IPS DF 6.9 (cell line): Measurements from ENCODE around the gene NOC2L.
"Not testable (repeated sequence)": the region's sequence is repeated elsewhere in the genome, so short reads cannot be mapped to it uniquely, and the experiment has no call there.

ENCODE experiments used
- DNase-seq: peaks from one replicate; pipeline ENCODE4 v3.0.0-alpha.2; 2013; ENCODE audit warnings: low read depth, low spot score
- H3K27ac ChIP-seq: one replicate; pipeline ENCODE4 v1.5.1; 2013; ENCODE audit warnings: low read length, control low read depth
- H3K27me3 ChIP-seq: 2 replicates; pipeline ENCODE4 v1.6.1; 2013; ENCODE audit warnings: mild to moderate bottlenecking, low read length; ENCODE audit not compliant: control insufficient read depth, insufficient read depth
- H3K36me3 ChIP-seq: 2 replicates; pipeline ENCODE4 v1.6.1; 2013; ENCODE audit warnings: low read length; ENCODE audit not compliant: control insufficient read depth, insufficient read depth
- H3K4me1 ChIP-seq: 2 replicates; pipeline ENCODE4 v1.6.1; 2013; ENCODE audit warnings: low read length; ENCODE audit not compliant: control insufficient read depth, insufficient read depth
- H3K4me3 ChIP-seq: 2 replicates; pipeline ENCODE4 v1.5.1; 2013; ENCODE audit warnings: mild to moderate bottlenecking, low read length
- H3K9me3 ChIP-seq: 2 replicates; pipeline ENCODE4 v1.6.1; 2013; ENCODE audit warnings: low read length, inconsistent platforms; ENCODE audit not compliant: control insufficient read depth, insufficient read depth
- WGBS: extraction: QIAGEN DNeasy Blood & Tissue Kit; methylation state at CpG from one replicate; pipeline ENCODE4 v1.1.7; 2013; ENCODE audit warnings: mixed read lengths, missing lambda C conversion rate; ENCODE audit not compliant: insufficient read length, insufficient coverage; 5-methylcytosine and 5-hydroxymethylcytosine counted together

The NOC2L gene

GRCh38 chr1:950268-950667 lies 8.8 kb downstream of the NOC2L start:
- WGBS, result no CpG with 5 or more reads among the region's 9 CpGs
- Histone ChIP-seq H3K4me3 (no peak overlapping the region), H3K36me3 (peaks cover 62% of the 10 kb centered on the region), H3K4me1 (no peaks in the 10 kb centered on the region), H3K9me3 (no peaks in the 10 kb centered on the region), H3K27me3 (no peaks in the 10 kb centered on the region), H3K27ac (no peak overlapping the region)
- DNase-seq, result no peak

- no CpG with 5 or more reads among the region's 15 CpGs for WGBS
- no peak for DNase-seq
- no peaks in the 10 kb centered on the region for H3K9me3 ChIP-seq
- H3K4me3 ChIP-seq, result no peak overlapping the region
- peaks cover 47% of the 10 kb centered on the region for H3K36me3 ChIP-seq
- H3K27ac ChIP-seq, result no peak overlapping the region
- peaks cover 3% of the 10 kb centered on the region; the same call in 1 of the 2 replicates for H3K4me1 ChIP-seq
- H3K27me3 ChIP-seq, result peaks cover under 1% of the 10 kb centered on the region; the same call in 1 of the 2 replicates
These were observed 11.1 kb downstream of the NOC2L start for GRCh38 chr1:947958-948357.

DNA sequence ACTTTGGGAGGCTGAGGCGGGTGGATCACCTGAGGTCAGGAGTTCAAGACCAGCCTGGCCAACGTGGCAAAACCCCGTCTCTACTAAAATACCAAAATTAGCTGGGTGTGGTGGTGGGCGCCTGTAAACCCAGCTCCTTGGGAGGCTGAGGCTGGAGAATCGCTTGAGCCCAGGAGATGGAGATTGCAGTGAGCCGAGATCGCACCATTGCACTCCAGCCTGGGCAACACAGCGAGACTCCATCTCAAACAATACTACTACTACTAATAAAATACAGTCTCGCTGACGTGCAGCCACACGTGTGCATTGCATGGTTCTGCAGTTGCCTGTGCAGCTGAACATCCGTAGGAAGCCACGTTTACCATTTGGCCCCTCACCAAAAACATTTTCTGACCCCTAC lies 12.2 kb downstream of the NOC2L start:
- peaks cover 35% of the 10 kb centered on the region for H3K36me3 ChIP-seq
- not testable (repeated sequence) for H3K4me3 ChIP-seq, H3K27ac ChIP-seq, DNase-seq, H3K27me3 ChIP-seq, H3K4me1 ChIP-seq, H3K9me3 ChIP-seq
- no CpG with 5 or more reads among the region's 13 CpGs for WGBS

DNA sequence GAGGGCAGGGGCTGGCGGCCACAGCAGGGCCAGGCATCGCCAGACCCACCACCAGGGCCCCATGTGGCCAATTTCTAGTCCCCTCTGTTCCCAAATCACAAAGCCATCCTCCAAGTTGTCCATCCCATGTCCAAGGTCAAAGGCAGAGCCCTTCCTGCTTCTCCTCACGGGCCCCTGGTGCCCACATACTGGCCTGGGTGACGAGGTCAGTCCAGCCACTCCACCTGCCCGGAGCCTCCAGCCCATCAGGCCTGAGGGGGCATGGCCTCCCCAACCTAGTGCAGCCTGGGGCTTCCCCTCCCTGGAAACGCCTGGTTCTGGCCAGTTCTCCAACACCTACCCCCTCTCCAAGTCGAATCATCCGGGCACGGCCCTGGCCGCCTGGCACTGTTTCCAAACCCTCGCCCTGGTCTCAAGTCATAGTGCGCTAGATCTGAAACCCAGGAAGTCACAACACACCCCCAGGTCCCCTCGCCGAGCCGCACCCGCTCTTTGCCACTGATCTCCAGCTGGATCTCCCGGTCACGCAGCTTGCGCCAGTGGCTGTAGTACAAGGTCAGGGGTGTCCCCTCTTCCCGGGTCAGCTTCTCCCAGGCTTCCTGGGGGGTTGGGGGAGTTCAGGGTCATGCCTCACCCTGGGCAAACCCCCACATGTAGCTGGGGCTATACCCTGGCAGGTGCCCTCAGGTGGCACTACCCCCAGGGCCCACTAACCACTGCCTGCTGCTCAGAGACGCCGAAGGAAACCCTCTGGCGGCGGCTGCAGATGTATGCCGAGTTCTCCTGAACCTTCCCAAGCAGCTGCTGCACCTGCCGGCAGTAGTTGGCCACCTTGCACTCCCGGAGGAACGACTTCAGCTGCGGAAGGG lies 13.1 kb downstream of the NOC2L start:
- no peak overlapping the region for H3K27ac ChIP-seq
- H3K36me3 ChIP-seq, result peaks cover 33% of the 10 kb centered on the region
- H3K9me3 ChIP-seq, result no peaks in the 10 kb centered on the region
- H3K27me3 ChIP-seq, result peaks cover 10% of the 10 kb centered on the region; the same call in 1 of the 2 replicates
- H3K4me1 ChIP-seq, result peaks cover 7% of the 10 kb centered on the region
- no peak for DNase-seq
- H3K4me3 ChIP-seq, result no peak overlapping the region
- WGBS, result no CpG with 5 or more reads among the region's 29 CpGs

DNA sequence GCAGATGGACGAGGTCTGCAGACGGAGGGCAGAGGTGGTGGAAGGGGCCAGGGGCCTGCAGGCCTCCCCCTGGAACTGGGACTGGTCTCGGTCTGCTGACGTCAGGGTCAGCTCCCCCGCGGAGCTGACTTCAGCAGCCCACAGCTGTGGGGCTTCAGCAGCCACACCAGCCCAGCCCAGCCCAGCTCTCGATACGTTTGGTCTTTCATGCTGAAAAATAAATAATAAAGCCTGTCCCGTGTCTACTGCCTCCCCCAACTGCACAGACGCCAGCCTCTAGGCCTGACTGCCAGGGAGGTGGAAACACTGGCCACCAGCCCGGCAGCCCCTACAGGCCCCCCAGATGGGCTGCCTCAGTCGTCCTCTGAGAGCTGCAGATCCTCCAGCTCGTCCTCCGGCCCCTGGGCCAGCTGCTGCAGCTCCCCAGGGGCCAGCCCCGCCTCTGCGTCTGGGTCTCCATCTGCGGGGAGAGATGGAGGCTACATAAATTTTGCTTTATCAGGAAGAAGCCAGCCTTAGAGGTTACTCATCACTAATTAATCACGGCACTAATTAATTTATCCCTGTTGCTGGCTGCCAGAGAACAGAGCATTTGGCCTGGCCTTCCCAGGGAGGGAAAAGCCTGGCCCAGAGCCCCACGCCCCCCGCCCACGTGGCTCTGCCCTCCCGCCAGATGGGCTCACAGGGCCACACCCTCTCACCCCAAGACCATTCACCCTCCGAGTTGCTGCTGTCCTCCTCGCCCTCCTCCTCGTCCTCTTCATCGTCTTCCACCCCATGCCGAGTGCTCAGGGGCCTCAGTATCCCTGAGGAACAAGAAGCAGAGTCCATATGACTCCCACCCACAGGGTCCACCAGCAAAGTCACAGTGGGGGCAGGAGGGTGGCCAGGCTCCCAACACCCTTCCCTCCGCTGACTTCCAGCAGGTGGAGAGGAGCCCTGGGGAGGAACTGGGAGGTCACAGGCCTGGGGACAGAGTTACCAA lies 14.4 kb downstream of the NOC2L start:
- peaks cover 12% of the 10 kb centered on the region for H3K4me1 ChIP-seq

GRCh38 chr1:943545-944340 lies 15.3 kb downstream of the NOC2L start:
- Histone ChIP-seq H3K4me1 (peaks cover 12% of the 10 kb centered on the region), H3K27ac (no peak overlapping the region), H3K9me3 (no peaks in the 10 kb centered on the region), H3K4me3 (no peak overlapping the region), H3K27me3 (peaks cover 29% of the 10 kb centered on the region), H3K36me3 (peaks cover 22% of the 10 kb centered on the region; the same call in 1 of the 2 replicates)
- whole genome bisulfite sequencing, result no CpG with 5 or more reads among the region's 27 CpGs
- no peak for DNase-seq

More for the DNA sequence above, 14.4 kb downstream of the NOC2L start:
- Histone ChIP-seq H3K4me3 (no peak overlapping the region), H3K36me3 (peaks cover 24% of the 10 kb centered on the region; the same call in 1 of the 2 replicates), H3K9me3 (no peaks in the 10 kb centered on the region), H3K27me3 (peaks cover 21% of the 10 kb centered on the region; the same call in 1 of the 2 replicates), H3K27ac (no peak overlapping the region)
- no peak for DNase-seq
- WGBS, result no CpG with 5 or more reads among the region's 28 CpGs

GRCh38 chr1:942864-943533 lies 16.1 kb downstream of the NOC2L start:
- H3K36me3 ChIP-seq, result peaks cover 15% of the 10 kb centered on the region; the same call in 1 of the 2 replicates
- peaks cover 12% of the 10 kb centered on the region for H3K4me1 ChIP-seq
- no peak for DNase-seq
- no CpG with 5 or more reads among the region's 27 CpGs for WGBS
- H3K4me3 ChIP-seq, result peak overlapping the region; percentile 36; the same call in 1 of the 2 replicates
- no peaks in the 10 kb centered on the region for H3K9me3 ChIP-seq
- peaks cover 31% of the 10 kb centered on the region for H3K27me3 ChIP-seq
- no peak overlapping the region for H3K27ac ChIP-seq

- Histone ChIP-seq H3K36me3 (peaks cover 10% of the 10 kb centered on the region; the same call in 1 of the 2 replicates), H3K27ac (no peak overlapping the region), H3K4me3 (peak overlapping the region; percentile 36; the same call in 1 of the 2 replicates), H3K9me3 (no peaks in the 10 kb centered on the region), H3K27me3 (peaks cover 31% of the 10 kb centered on the region), H3K4me1 (peaks cover 12% of the 10 kb centered on the region)
- DNase-seq, result no peak
- WGBS, result no CpG with 5 or more reads among the region's 48 CpGs
These were observed 16.6 kb downstream of the NOC2L start for GRCh38 chr1:942411-942821.

GRCh38 chr1:941588-942383 lies 17.3 kb downstream of the NOC2L start:
- Histone ChIP-seq H3K36me3 (peaks cover 10% of the 10 kb centered on the region; the same call in 1 of the 2 replicates), H3K27ac (no peak overlapping the region), H3K9me3 (no peaks in the 10 kb centered on the region), H3K27me3 (peaks cover 35% of the 10 kb centered on the region), H3K4me1 (peaks cover 12% of the 10 kb centered on the region), H3K4me3 (peak overlapping the region; percentile 36; the same call in 1 of the 2 replicates)
- no CpG with 5 or more reads among the region's 98 CpGs for WGBS
- DNase-seq, result no peak
